NCI-H748 (cell line): ENCODE measurements around the gene GAST.
"Not testable (repeated sequence)": the region's sequence is repeated elsewhere in the genome, so short reads cannot be mapped to it uniquely, and the experiment has no call there.

Experiments used
- DNase-seq: peaks from one replicate; lab custom pipeline; 2025; ENCODE audit not compliant: unreplicated experiment; lab: John Stamatoyannopoulos, UW

Gene GAST

DNA sequence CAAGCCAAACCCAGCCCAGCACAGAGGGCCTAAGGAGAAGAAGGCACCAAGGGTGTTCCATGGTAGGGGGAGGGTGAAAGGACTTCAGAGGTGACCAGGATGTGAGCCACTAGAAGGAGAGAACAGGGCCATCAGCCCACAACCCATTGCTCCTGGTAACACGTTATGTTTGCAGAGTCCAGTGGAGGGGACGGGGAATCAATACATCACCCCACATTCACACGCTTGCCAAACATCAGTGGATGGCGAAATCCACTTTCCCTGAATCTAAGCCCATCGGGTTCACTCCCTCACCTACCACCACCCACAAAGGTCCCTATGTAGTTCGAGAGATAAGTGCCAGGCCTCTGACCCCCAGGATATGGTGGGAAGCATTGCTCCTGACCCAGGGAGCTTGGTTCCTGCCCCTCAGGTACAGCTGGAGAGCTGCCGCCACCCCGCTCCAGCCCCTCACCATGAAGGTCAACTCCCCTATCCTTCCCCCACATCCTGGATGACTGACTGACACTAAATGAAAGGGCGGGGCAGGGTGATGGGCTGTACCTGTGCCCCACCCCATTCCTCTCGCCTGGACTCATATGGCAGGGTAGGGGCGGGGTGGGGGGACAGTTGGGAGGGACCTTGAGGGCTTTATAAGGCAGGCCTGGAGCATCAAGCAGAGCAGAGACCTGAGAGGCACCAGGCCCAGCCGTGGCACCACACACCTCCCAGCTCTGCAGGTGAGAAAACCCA, at the start of gene GAST:
GAST (plus strand) TSS at position 663 of the 732 bp plus-strand sequence. CDS start 3,106 bp downstream, outside the sequence.
- DNase-seq = no peak

DNA sequence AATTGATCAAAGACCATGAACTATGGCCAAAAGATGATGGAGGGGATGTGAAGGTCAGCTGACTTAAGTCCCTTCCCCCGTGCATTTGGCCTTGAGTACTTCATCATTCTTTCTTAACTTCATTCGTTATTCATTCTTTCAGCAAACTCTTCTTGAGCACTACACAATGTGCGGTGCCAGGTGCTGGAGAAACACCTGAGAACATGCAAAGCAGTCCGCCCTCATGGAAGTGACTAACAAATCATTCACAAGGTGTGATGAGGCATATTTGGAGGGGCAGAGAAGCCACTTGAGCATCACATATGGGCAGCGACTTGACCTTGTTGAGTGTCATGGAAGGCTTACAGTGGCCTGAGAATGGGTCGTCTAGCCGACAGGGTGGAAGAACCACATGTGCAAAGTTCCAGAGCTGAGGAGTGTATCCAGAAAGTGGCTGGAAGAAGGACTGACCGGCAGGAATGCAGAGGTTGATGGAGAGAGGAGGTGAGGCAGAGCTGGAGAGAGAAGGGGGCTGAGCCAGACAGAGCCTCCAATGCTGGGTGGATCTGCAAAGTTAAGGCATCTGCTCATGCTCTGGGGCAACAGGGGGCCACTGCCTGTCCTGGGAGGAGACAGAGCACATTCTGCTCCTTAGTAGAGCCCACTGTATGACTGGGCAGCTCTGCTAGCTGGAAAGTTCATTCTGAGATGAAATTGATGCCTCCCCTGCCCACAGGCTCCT, 48.5 kb upstream of the GAST start:
- no peak for DNase-seq

- no peak for DNase-seq
Measured at GRCh38 chr17:41664172-41664457, 48.0 kb upstream of the GAST start.

GRCh38 chr17:41664587-41665565, 47.3 kb upstream of the GAST start:
- no peak for DNase-seq

DNA sequence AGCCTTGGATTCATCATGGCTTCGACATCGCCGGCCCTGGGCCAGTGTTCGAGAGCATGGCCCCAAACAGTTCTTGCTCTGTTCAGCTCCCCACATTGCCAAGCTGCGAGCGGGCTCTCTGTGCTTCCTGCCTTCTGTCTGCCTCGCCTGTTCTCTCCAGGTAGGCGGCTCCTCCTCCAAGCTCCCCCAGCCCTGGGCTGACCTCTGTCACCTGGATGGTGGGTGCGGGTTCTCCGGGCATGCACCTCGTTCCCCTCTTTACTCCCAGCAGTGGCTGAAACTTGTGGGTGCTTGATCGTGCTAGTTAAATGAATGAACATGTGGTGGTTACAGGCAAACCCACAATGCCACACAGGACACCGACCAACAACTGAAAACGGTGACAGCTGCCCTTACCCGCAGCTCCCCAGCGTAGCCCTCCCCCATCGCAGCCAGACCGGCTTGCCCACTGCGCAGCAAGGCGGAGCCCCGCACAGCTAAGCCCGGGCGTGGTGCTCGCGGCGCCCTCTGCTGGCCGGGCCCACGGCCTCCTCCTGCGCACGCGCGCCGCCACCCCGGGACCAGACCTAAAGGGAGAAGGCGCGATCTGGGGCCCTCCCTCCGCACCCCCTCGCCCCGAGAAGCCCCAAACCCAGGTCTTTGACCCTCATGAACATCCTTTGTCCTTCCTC, 46.4 kb upstream of the GAST start:
- DNase-seq = peak; percentile 89

- DNase-seq = peak; percentile 91
Measured at GRCh38 chr17:41666237-41666641, 45.9 kb upstream of the GAST start.

- peak; percentile 80 for DNase-seq
Measured at GRCh38 chr17:41666708-41667279, 45.3 kb upstream of the GAST start.

- no peak for DNase-seq
Measured at GRCh38 chr17:41667280-41668041, 44.7 kb upstream of the GAST start.

- no peak for DNase-seq
Measured at GRCh38 chr17:41672153-41672552, 40.0 kb upstream of the GAST start.

DNA sequence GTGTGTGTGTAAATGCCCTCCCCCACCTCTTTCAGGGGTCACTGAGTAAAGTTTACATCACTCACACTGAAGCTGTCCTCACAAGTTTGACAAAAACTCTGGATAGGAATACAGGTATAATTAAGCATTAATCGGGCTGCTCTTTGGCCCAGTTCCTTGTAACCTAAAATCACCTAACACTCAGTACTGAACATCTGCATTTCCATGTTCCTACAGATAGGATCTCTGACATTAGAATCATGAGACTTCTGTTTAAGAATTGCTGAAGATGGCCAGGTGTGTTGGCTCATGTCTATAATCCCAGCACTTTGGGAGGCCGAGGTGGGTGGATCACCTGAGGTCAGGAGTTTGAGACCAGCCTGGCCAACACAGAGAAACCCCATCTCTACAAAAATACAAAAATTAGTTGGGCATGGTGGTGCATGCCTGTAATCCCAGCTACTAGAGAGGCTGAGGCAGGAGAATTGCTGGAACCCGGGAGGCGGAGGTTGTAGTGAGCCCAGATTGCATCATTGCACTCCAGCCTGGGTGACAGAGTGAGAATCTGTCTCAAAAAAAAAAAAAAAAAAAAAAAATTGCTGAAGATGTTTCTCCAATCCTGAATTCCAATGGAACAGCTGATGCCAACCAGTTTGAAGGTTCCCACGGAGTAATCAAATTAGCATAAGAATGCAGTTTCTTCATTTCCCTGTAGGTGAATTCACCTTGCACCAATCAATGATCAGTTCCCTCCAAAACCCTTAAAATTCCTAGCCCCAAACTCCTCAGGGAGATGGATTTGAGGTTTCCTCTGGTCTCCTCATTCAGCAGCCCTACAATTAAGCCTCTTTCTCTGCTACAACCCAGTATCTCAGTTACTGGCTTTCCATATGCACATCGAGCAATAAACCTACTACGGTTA, 36.7 kb upstream of the GAST start:
- not testable (repeated sequence) for DNase-seq

DNA sequence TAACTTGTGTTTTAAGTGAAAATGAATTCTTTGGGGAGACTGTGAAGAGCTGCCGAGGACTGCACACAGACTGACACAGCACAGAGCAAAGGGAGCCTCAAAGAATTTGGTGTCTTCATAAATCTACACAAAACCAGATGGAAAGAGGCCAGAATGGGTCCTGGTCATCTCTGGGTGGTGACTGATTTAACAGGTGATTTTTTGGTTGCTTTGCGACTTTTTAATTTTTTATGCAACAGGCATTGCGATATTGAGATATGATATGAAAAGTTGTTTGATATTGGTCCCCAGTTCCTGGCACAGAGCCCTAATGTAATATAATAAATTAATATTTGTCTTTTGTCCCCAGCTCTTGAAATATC, 36.1 kb upstream of the GAST start:
- DNase-seq = no peak

GRCh38 chr17:41678411-41678906, 33.7 kb upstream of the GAST start:
- no peak for DNase-seq

GRCh38 chr17:41678907-41679739, 33.0 kb upstream of the GAST start:
- no peak for DNase-seq

DNA sequence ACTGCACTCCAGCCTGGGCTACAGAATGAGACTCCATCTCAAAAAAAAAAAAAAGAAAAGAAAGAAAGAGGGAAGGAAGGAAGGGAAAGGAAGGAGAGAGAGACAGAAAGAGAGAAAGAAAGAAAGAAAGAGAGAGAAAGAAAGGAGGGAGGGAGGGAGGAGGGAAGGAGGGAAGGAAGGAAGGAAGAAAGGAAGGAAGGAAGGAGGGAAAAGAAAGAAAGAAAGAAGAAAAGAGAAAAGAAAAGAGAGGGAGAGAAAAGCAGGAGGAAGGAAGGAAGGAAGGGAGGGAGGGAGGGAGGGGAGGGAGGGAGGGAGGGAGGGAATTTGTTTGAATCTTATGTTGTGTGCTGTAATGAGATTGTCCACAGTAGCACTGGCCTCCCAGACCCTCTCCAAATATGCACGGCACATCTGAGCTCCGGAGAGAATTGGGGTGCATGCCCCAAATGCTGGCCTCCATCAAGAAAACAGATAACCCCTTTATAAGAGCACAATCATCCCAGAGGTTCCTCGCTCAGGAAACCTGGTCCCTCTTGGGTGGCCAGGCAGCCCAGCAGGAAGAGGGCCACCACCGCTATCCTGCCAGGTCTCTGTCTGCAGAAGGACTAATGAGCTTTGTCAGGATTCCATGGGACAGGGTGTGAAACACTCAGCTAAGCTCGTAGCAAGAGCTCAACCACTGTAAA, 32.2 kb upstream of the GAST start:
- DNase-seq = no peak

DNA sequence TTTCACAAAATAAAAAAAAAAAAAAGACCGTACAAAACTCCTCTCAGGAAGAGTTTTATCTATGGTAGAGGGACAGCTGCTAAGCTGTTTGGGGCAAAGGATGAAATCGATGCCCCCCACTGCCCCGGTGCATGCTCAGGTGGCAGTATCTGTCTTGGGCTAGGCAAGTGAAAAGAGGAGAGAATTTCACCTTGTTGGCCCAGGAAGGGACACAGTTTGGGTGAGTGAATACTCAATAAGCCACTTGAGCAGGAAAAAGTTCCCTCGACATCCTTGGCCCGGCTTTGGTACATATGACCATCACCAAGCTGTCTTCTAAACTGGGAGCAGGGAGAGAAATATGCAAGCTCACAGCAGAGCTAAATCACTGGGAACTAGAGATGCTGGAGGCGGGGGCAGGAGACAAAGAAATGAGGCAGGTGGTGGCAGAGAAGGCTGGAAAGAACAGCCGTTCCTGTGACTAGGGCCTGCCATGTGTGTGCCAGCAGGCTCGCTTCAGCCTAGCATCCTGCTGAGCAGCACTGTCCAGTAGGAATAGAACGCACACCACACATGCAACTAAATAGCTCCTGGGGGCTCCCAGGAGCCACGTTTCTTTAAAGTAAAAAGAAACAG, 31.6 kb upstream of the GAST start:
- peak; percentile 22 for DNase-seq

DNA sequence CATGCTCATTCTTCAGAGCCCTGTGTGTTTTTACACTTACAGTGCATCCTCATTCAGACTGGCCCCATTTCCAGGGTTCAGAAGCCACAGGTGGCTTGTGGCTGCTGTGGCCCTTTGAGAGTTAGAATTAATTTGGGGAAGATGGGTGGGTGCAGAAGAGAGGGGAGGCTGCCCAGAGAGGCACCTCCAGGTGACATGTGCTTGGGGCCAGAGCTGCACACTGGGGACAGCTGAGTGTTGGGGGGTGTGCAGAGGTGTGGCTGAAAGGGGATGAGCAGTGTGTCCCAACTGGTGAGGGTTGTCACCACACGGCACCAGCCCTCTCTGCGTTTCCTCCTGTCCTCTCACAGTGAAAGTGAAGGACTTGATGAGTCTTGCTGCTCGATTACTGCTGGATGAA, 30.4 kb upstream of the GAST start:
- no peak for DNase-seq

DNA sequence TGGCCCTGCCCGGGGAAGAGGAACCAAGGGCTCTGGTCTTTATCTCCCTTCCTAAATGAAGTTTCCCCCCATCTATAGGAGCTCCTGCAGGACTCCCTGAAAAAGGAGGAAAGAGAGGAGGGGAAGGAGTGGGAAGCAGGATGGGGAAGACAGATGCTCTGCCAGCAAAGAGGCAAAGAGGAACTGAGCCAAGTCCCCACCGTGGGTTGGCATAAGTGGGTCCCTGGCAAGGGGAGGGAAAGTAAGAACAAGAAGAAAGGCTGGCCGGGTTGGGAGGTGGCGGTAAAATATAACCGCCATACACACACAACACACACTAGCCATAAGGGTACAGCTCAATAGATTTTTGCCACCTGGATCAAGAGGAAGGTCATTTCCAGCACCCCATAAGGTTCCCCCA, 29.5 kb upstream of the GAST start:
- no peak for DNase-seq
